Loucy (cell line): Measurements from ENCODE around the gene ASCC2.

ENCODE experiments used
- CTCF ChIP-seq: fragments of 200-600 bp; sonication (generic); conservative IDR thresholded peaks from 2 replicates; pipeline ENCODE4 v1.5.1; 2014; ENCODE audit warnings: mild to moderate bottlenecking, antibody characterized with exemption, low read length
- EZH2phosphoT487 ChIP-seq: fragments of 200-600 bp; IDR thresholded peaks from 2 replicates; pipeline ENCODE4 v1.6.1; 2018; ENCODE audit warnings: antibody characterized with exemption, mild to moderate bottlenecking, moderate library complexity, borderline replicate concordance

DNA sequence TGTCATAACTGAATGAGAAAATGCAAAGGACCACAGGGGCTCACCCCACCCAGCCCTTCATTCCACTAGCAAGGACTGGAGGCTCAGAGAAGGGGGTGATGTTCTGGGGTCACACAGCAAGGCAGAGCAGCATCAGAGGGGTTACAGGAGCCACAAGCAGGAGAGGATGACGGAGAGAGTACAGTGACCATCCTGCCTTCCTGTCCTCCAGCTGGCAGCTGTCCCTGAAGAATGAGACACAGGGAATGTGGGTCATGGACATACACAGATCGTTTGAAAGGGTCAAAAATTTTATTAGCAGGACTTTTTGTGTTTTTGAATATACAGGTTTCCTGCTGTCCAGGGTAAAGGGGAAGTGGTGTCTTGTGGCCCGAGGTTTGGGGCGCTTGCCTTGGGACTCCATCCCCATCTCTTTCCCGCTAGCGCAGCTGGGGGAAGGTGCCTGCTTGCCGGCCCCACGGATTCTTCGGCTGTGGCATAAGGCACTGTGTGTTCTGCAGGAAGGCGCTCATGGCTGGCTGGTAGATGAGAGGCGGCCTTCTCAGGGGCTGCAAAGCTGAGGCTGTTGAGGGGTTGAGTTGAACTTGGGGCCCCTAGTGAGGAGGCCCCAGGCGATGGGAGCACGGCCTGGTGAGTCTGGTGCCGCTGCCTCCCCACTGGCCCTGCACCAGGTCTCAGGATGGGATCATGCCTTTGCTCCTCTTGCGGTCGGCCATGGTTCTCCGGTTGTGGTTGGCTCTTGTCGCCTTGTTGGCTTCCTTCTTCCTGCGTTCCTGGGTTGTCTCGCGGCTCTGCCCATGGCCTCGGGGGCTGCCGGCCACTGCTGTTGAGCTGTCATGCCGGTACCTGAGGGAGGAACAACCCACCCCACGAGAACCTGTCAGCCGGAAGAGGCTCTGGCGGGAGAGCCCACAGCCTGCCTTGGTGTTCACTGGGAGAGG lies 49.5 kb downstream of the ASCC2 start:
- no peak for TF ChIP-seq CTCF
- TF ChIP-seq EZH2phosphoT487: no peak
